Duodenal mucosa (tissue), 2 donors: ENCODE results near the gene SLC25A4.
A peak's percentile ranks its signal among the peaks of the same experiment; 100 is the strongest.
"Not testable (repeated sequence)": the region's sequence is repeated elsewhere in the genome, so short reads cannot be mapped to it uniquely, and the experiment has no call there.

Experiments used
- H3K27ac ChIP-seq: one replicate; pipeline ENCODE4 v1.7.0; 2013; ENCODE audit warnings: low read depth, low read length
- H3K27me3 ChIP-seq, 2 donors: one replicate each; pipeline ENCODE4 v1.7.0; 2013; ENCODE audit warnings: low read length in 2 of 2, control low read depth in 1 of 2; ENCODE audit not compliant: insufficient read depth in 2 of 2, control insufficient read depth in 1 of 2
- H3K36me3 ChIP-seq, 2 donors: one replicate each; pipeline ENCODE4 v1.7.0; 2013; ENCODE audit warnings: low read length in 2 of 2, control low read depth in 1 of 2; ENCODE audit not compliant: insufficient read depth in 2 of 2, control insufficient read depth in 1 of 2
- H3K4me1 ChIP-seq, 2 donors: one replicate each; pipeline ENCODE4 v1.7.0; 2013; ENCODE audit warnings: low read length in 2 of 2, control low read depth in 1 of 2; ENCODE audit not compliant: insufficient read depth in 2 of 2, control insufficient read depth in 1 of 2
- H3K4me3 ChIP-seq, 2 donors: one replicate each; pipeline ENCODE4 v1.7.0; 2013; ENCODE audit warnings: low read length in 2 of 2, low read depth in 1 of 2
- H3K9ac ChIP-seq, 2 donors: one replicate each; pipeline ENCODE4 v1.7.0; 2013; ENCODE audit warnings: low read length in 2 of 2, low read depth in 1 of 2
- H3K9me3 ChIP-seq, 2 donors: one replicate each; pipeline ENCODE4 v1.7.0; 2013; ENCODE audit warnings: low read length in 2 of 2, control low read depth in 1 of 2; ENCODE audit not compliant: control insufficient read depth in 1 of 2

The SLC25A4 gene

DNA sequence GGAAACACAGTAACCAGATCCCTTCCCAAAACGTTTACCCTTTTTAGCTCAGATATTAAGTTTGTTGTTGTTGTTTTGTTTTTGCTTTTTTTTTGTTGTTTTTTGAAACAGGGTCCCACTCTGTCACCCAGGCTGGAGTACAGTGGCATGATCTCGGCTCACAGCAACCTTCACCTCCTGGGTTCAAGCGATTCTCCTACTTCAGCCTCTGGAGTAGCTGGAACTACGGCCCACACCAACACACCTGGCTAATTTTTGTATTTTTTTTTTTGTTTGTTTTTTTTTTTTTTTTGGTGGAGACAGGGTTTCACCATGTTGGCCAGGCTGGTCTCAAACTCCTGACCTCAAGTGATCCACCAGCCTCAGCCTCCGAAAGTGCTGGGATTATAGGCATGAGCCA is 23.6 kb upstream of the SLC25A4 start:
- H3K4me3 ChIP-seq, H3K9me3 ChIP-seq, H3K27me3 ChIP-seq, H3K4me1 ChIP-seq, H3K9ac ChIP-seq, H3K27ac ChIP-seq, H3K36me3 ChIP-seq: not testable (repeated sequence)

DNA sequence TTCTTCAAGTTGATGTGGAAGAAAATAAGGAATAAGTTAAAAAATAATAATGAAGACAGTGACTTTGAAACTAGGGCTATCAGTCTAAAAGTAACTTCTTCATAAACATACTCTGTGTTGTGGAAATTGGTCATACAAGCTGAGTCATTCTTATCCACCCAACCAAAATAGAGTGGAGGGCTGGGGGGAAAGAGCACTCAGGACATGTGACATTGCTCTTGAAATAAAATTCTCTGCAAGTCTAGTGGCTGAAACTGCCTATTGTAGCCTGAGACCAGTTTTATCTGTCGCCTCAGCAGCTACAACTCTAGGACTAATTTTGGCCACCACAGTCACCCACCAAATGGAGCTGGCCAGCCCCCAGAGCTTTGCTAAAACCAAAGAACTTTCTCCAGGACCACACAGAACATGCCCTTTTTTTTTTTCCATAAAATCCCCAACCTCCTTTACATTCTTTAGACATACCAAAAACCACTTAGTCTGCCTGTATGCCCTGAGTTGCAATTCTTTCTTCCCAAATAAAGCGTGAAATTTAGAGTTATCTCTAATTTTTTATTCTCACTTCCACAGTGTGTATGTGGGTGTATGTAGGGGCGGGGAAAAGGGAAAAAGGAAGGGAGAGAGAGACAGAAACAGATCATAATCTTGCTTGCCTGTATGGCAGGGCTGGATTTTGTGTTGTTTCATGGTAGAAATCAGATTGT is 23.0 kb upstream of the SLC25A4 start:
- Histone ChIP-seq H3K9ac (no peak overlapping the region), H3K9me3 (no peaks in the 10 kb centered on the region), H3K27ac (no peak overlapping the region), H3K4me1 (peaks cover 5 to 6% of the 10 kb centered on the region in 2 donors), H3K27me3 (peaks cover 0 to 6% of the 10 kb centered on the region in 2 donors), H3K36me3 (no peaks in the 10 kb centered on the region), H3K4me3 (no peak overlapping the region)

DNA sequence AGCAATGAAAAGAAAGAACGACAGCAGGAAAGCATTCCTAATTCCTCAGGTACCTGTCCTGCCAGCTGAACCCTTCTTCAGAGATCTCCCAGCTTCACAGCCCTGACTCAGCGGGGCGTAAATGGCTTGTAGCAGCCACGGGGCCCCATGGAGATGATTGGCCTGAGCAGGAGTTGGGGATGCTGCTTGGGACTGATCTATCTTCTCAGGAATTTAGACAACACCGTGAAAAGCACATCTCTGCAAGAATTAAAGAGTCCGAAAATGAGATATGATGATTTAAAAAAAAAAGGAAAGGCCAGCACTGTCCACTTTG is 22.5 kb upstream of the SLC25A4 start:
- H3K4me3 ChIP-seq, result no peak overlapping the region
- H3K27ac ChIP-seq, result no peak overlapping the region
- H3K9me3 ChIP-seq, result no peaks in the 10 kb centered on the region
- H3K9ac ChIP-seq, result no peak overlapping the region
- no peaks in the 10 kb centered on the region for H3K36me3 ChIP-seq
- H3K27me3 ChIP-seq, result peaks cover 0 to 6% of the 10 kb centered on the region in 2 donors
- peaks cover 3 to 6% of the 10 kb centered on the region in 2 donors for H3K4me1 ChIP-seq

DNA sequence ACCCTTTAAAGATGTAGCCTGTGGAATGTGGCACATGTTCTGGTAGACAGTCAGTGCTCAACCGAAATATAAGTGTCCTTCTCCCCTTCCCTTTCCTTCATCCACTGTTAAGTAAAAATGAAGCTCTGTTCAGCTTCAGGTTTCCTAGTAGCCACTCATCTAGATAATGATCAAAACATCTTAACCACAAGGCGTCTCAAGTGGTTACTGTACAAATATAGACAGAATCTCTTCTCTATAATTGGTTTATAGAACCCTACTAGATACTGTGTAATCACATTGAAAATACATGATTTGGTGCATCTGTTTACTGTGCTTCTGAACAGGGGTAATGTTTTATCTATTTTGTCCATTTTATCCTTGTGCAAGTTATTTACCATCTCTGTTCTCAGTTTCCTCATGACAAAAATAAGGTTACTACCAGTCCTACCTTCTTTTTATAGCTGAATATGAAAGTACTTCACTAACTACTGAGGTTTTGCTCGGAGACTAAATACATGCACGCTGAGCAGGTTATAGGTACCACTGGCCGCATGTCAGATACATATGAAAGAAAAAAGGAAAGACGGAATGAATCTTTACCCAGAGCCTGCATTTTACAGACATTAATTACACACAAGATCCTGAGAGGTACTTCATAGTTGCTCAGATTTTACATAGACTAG is 20.3 kb upstream of the SLC25A4 start:
- no peaks in the 10 kb centered on the region for H3K36me3 ChIP-seq
- no peak overlapping the region for H3K27ac ChIP-seq
- H3K4me3 ChIP-seq, result no peak overlapping the region
- no peaks in the 10 kb centered on the region for H3K9me3 ChIP-seq
- H3K27me3 ChIP-seq, result peaks cover 11 to 12% of the 10 kb centered on the region in 2 donors
- no peak overlapping the region for H3K9ac ChIP-seq
- H3K4me1 ChIP-seq, result peaks cover 0 to 7% of the 10 kb centered on the region in 2 donors

DNA sequence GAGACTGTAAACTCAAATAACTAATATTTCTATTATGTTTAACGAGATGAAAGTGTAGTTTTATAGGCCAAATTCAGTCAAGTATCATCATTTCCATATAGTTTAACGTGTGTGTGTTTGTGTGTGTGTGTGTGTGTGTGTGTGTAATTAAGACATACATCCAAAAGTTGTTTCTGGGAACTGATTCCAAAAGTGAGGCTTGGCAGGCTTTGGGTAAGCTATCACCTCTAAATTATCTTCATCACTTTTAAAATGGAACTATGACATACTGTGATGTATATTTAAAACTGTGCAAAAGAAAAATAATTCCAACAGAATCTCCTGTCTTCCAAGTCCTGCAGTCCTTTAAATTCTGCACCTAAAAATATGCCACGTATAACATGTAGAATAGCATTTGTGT is 19.1 kb upstream of the SLC25A4 start:
- no peak overlapping the region for H3K4me3 ChIP-seq
- H3K9me3 ChIP-seq, result no peaks in the 10 kb centered on the region
- no peak overlapping the region for H3K27ac ChIP-seq
- peaks cover 4 to 17% of the 10 kb centered on the region in 2 donors for H3K4me1 ChIP-seq
- no peaks in the 10 kb centered on the region for H3K36me3 ChIP-seq
- H3K9ac ChIP-seq, result no peak overlapping the region
- H3K27me3 ChIP-seq, result peaks cover 17 to 19% of the 10 kb centered on the region in 2 donors

DNA sequence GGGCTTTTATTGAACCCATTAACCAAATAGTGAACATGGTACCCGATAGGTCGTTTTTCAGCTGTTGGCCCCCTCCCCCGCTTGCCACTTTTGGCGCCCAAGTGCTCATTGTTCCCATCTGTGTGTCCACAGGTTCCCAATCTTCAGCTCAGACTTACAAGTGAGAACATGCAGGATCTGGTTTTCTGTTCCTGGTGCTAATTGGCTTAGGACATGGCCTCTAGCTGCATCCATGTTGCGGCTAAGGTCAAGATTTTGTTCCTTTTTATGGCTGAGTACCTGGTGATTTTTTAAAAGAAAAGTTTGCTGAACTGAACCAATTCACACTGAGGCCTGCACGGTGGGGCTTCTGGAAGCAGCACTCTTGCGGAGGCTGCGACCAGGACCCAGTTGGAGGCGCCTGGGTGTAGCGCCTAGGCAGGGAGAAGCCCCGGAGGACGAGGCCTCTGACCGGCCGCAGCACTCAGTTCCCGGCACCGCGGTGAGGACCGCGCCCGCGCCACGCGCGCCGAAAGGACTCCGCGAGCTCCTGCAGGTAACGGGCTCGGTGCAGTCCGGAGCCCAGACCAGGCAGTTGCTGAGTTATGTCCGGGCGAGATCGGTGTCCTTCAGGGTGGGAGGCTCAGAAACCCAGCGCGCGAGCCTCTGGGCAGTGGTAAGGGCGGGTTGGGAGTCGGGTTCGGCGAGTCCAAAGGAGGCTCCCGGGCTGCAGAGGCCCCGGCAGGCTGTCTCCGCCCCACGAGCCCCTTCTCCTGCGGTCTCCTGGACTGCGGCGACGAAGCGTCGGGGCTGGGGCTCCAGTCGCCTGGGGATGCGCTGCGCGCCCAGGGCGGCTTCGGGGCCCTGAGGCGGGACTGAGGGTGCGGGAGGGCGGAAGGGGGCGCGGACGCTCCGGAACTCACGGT is 15.8 kb upstream of the SLC25A4 start:
- H3K9me3 ChIP-seq, result no peaks in the 10 kb centered on the region
- peak overlapping the region; percentile 56 to 63 for H3K4me3 ChIP-seq
- no peaks in the 10 kb centered on the region for H3K36me3 ChIP-seq
- H3K4me1 ChIP-seq, result peaks cover 5 to 18% of the 10 kb centered on the region in 2 donors
- H3K9ac ChIP-seq, result no peak overlapping the region
- no peak overlapping the region for H3K27ac ChIP-seq
- H3K27me3 ChIP-seq, result peaks cover 19 to 20% of the 10 kb centered on the region in 2 donors

DNA sequence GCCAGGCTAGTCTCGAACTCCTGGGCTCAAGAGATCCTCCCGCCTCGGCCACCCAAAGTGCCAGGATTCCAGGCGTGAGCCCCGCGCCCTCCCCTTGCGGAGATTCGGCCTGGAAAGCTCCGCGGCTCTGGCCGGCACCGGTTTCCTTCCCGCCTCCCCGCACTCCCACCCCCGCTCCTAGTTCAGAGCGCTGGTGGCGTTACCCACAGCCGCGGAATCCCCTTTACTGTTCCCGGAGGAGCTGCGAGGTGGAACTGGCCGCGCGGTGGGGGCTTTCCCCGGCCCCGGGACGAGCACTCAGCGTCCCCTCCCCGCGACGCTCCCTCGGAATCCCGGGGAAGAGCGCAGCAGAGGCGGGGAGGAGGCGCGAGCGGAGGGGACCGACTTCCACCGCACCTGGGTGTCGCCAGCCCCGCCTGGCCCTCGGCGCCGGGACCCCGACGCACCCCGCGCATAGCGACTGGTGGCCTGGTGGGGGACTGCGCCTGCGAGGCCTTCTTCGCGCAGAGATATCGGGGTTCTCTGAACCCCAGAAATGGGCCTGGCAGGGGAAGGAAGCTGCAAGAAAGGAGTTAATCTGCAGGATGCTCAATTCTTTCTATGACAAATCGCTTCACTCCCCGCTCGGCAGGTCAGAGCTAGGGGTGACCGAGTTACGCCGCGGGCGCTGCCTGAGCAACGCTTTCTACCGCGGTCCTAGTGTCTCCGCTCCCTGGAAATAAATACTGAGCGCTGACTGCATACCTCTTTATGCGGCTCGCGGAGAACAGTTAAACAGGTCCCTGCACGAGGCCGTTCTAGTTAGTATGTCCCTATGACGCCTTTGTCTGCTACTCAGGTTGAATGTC is 14.6 kb upstream of the SLC25A4 start:
- H3K36me3 ChIP-seq, result no peaks in the 10 kb centered on the region
- H3K27ac ChIP-seq, result no peak overlapping the region
- H3K4me3 ChIP-seq, result peak overlapping the region; percentile 69 to 75
- H3K9ac ChIP-seq, result no peak overlapping the region
- H3K27me3 ChIP-seq, result peaks cover 16 to 20% of the 10 kb centered on the region in 2 donors
- peaks cover 5 to 18% of the 10 kb centered on the region in 2 donors for H3K4me1 ChIP-seq
- no peaks in the 10 kb centered on the region for H3K9me3 ChIP-seq

DNA sequence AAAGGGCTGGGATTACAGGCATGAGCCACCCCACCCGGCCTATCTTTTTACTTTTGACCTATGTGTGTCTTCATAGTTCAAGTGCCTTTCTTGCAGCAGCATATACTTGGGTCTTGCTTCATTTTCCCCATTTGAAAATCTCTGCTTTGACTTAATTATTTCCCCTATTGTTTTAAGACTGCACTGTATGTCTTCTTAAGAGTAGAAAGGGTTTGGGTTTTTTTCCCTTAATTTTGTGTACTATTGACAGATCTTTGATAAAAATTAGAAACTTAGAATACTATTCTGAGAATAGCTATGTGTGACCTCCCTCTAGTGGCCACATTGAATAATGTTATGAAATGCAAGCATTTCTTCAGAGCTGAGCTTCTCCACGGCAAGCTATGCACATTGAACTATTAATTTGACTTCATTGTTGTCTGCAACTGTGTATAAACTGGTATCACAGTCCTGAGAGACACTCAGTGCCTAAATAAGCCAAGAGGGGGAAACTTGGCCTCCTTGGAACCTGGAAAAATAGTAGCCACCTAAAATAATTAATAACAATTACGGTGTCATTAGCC is 8.7 kb upstream of the SLC25A4 start:
- Histone ChIP-seq H3K36me3 (no peaks in the 10 kb centered on the region), H3K27me3 (no peaks in the 10 kb centered on the region), H3K27ac (no peak overlapping the region), H3K4me1 (no peaks in the 10 kb centered on the region), H3K9me3 (no peaks in the 10 kb centered on the region), H3K9ac (no peak overlapping the region), H3K4me3 (no peak overlapping the region)

DNA sequence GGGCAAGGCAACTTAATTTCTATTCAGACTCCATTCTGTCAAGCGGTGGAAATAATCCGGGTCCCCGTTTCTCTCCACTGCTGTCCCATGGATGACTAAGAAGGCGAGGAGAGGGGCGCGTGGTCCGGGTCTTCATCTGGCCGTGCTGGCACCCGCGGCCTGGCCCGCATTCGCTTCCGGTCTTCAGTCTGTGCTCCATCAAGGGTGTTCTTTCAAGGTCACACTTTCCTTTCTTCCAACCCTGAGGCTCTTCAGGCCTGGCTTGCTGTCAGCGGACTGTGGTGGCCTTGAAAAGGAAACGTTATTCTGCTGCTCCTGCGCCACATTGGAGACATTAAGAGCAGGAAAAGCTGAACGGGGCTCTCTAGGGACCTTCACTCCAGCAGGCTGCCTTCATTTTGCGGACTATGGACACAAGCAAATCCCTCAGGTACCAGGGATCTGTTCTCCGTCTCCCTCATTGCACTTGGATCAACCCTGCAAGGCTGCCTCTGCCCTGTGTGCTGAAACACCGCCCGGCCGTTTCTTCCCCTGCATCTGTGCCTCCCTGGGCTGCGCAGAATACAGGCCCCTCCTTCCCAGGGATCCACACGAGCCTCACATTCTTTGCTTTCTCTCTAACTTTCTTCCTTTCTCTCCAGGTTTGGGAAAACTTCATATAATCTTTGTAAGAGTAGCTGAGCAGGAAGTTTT is 5.7 kb upstream of the SLC25A4 start:
- H3K27ac ChIP-seq, result no peak overlapping the region
- peaks cover 0 to 3% of the 10 kb centered on the region in 2 donors for H3K27me3 ChIP-seq
- no peaks in the 10 kb centered on the region for H3K36me3 ChIP-seq
- no peaks in the 10 kb centered on the region for H3K9me3 ChIP-seq
- H3K4me3 ChIP-seq, result no peak overlapping the region
- peaks cover 2 to 3% of the 10 kb centered on the region in 2 donors for H3K4me1 ChIP-seq
- H3K9ac ChIP-seq, result no peak overlapping the region
